MM.1S (cell line): ENCODE measurements around the gene NEGR1.

ENCODE experiments used
- DNase-seq: peaks from one replicate; pipeline ENCODE4 v3.0.0-alpha.2; 2015
- H2AFZ ChIP-seq: fragments of 300-600 bp; sonication (generic); 2 replicates; pipeline ENCODE4 v1.6.0; 2016; ENCODE audit warnings: antibody characterized with exemption, low read length
- H3F3A ChIP-seq: fragments of 300-600 bp; sonication (generic); 2 replicates; pipeline ENCODE4 v1.6.1; 2016; ENCODE audit warnings: mild to moderate bottlenecking, antibody characterized with exemption, low read length, moderate library complexity, mixed read lengths; ENCODE audit not compliant: insufficient read depth
- H3K27ac ChIP-seq: fragments of 300-600 bp; sonication (generic); 2 replicates; pipeline ENCODE4 v1.5.1; 2016; ENCODE audit warnings: mild to moderate bottlenecking, low read length
- H3K27me3 ChIP-seq: fragments of 300-600 bp; sonication (generic); replicated peaks from 2 replicates; pipeline ENCODE4 v1.6.0; 2016; ENCODE audit warnings: low read length; ENCODE audit not compliant: insufficient read depth
- H3K36me3 ChIP-seq: fragments of 300-600 bp; sonication (generic); replicated peaks from 2 replicates; pipeline ENCODE4 v1.6.1; 2016; ENCODE audit warnings: mild to moderate bottlenecking, low read length, mixed read lengths; ENCODE audit not compliant: insufficient read depth
- H3K4me1 ChIP-seq: fragments of 300-600 bp; sonication (generic); 2 replicates; pipeline ENCODE4 v1.6.1; 2016; ENCODE audit warnings: low read length, mixed read lengths
- H3K4me2 ChIP-seq: fragments of 300-600 bp; sonication (generic); 2 replicates; pipeline ENCODE4 v1.6.0; 2016; ENCODE audit warnings: low read depth, low read length
- H3K4me3 ChIP-seq: fragments of 300-600 bp; sonication (generic); 2 replicates; pipeline ENCODE4 v1.5.1; 2016; ENCODE audit warnings: low read length, mixed read lengths
- H3K79me2 ChIP-seq: fragments of 300-600 bp; sonication (generic); 2 replicates; pipeline ENCODE4 v1.6.1; 2016; ENCODE audit warnings: mixed run types, low read length, mixed read lengths
- H3K9ac ChIP-seq: fragments of 300-600 bp; sonication (generic); 2 replicates; pipeline ENCODE4 v1.6.1; 2016; ENCODE audit warnings: low read length, mixed read lengths
- H3K9me2 ChIP-seq: fragments of 300-600 bp; sonication (generic); replicated peaks from 2 replicates; pipeline ENCODE4 v1.6.1; 2016; ENCODE audit warnings: mild to moderate bottlenecking, low read length, mixed read lengths; ENCODE audit not compliant: insufficient read depth
- H3K9me3 ChIP-seq: fragments of 300-600 bp; sonication (generic); replicated peaks from 2 replicates; pipeline ENCODE4 v1.6.1; 2016; ENCODE audit warnings: mild to moderate bottlenecking, low read length, mixed read lengths; ENCODE audit not compliant: insufficient read depth
- H4K20me1 ChIP-seq: fragments of 300-600 bp; sonication (generic); 2 replicates; pipeline ENCODE4 v1.6.1; 2016; ENCODE audit warnings: mild to moderate bottlenecking, low read length, moderate library complexity, mixed read lengths; ENCODE audit not compliant: insufficient read depth
- CTCF ChIP-seq: fragments of 300-600 bp; sonication (generic); IDR thresholded peaks from 2 replicates; pipeline ENCODE4 v1.5.1; 2016; ENCODE audit warnings: antibody characterized with exemption, low read length, mixed read lengths
- EZH2 ChIP-seq: fragments of 300-600 bp; sonication (generic); optimal IDR thresholded peaks from 2 replicates; pipeline ENCODE3; 2017; ENCODE audit warnings: low read depth, mild to moderate bottlenecking, antibody characterized with exemption, low read length, mixed read lengths
- EZH2phosphoT487 ChIP-seq: fragments of 300-600 bp; sonication (generic); IDR thresholded peaks from 2 replicates; pipeline ENCODE4 v1.6.1; 2018; ENCODE audit warnings: antibody characterized with exemption, low read length

Gene NEGR1

GRCh38 chr1:71862756-71863155, 419.6 kb downstream of the NEGR1 start:
- H3F3A ChIP-seq, result no peaks in the 10 kb centered on the region
- H3K27ac ChIP-seq, result no peak overlapping the region
- H3K4me2 ChIP-seq, result no peak overlapping the region
- H3K79me2 ChIP-seq, result no peaks in the 10 kb centered on the region
- H3K9me2 ChIP-seq, result no peaks in the 10 kb centered on the region
- H4K20me1 ChIP-seq, result no peaks in the 10 kb centered on the region
- no peaks in the 10 kb centered on the region for H3K4me1 ChIP-seq
- no peak overlapping the region for H3K9ac ChIP-seq
- H3K4me3 ChIP-seq, result no peak overlapping the region
- TF ChIP-seq EZH2, result no peak
- TF ChIP-seq CTCF, result no peak
- no peak for TF ChIP-seq EZH2phosphoT487
- H3K9me3 ChIP-seq, result no peaks in the 10 kb centered on the region
- no peak overlapping the region for H2AFZ ChIP-seq
- H3K27me3 ChIP-seq, result no peaks in the 10 kb centered on the region
- no peak for DNase-seq
- H3K36me3 ChIP-seq, result no peaks in the 10 kb centered on the region

GRCh38 chr1:71861022-71861421, 421.3 kb downstream of the NEGR1 start:
- DNase-seq, result no peak
- TF ChIP-seq EZH2phosphoT487 (no peak), CTCF (no peak), EZH2 (no peak)
- no peak overlapping the region for H3K27ac ChIP-seq
- no peaks in the 10 kb centered on the region for H3K9me2 ChIP-seq
- no peaks in the 10 kb centered on the region for H3K9me3 ChIP-seq
- no peaks in the 10 kb centered on the region for H4K20me1 ChIP-seq
- H3K27me3 ChIP-seq, result no peaks in the 10 kb centered on the region
- no peaks in the 10 kb centered on the region for H3K4me1 ChIP-seq
- H3K4me3 ChIP-seq, result no peak overlapping the region
- H3K4me2 ChIP-seq, result no peak overlapping the region
- H3K36me3 ChIP-seq, result no peaks in the 10 kb centered on the region
- H3K9ac ChIP-seq, result no peak overlapping the region
- H3K79me2 ChIP-seq, result no peaks in the 10 kb centered on the region
- H2AFZ ChIP-seq, result no peak overlapping the region
- H3F3A ChIP-seq, result no peaks in the 10 kb centered on the region

GRCh38 chr1:71859806-71860205, 422.5 kb downstream of the NEGR1 start:
- DNase-seq, result no peak
- H3K4me2 ChIP-seq, result no peak overlapping the region
- H2AFZ ChIP-seq, result no peak overlapping the region
- TF ChIP-seq EZH2 (no peak), CTCF (no peak), EZH2phosphoT487 (no peak)
- H3F3A ChIP-seq, result no peaks in the 10 kb centered on the region
- H3K4me1 ChIP-seq, result no peaks in the 10 kb centered on the region
- H3K36me3 ChIP-seq, result no peaks in the 10 kb centered on the region
- H3K79me2 ChIP-seq, result no peaks in the 10 kb centered on the region
- no peak overlapping the region for H3K9ac ChIP-seq
- H4K20me1 ChIP-seq, result no peaks in the 10 kb centered on the region
- H3K9me3 ChIP-seq, result no peaks in the 10 kb centered on the region
- H3K9me2 ChIP-seq, result no peaks in the 10 kb centered on the region
- no peak overlapping the region for H3K27ac ChIP-seq
- H3K27me3 ChIP-seq, result no peaks in the 10 kb centered on the region
- no peak overlapping the region for H3K4me3 ChIP-seq
